CD4-positive, alpha-beta T cell treated with Interleukin-6 at 100 ng/mL for 8 hours (primary cell): Measurements from ENCODE around the gene SPATA21.
"Not testable (repeated sequence)": the region's sequence is repeated elsewhere in the genome, so short reads cannot be mapped to it uniquely, and the experiment has no call there.

Experiments used
- DNase-seq: peaks from one replicate; pipeline ENCODE4 v3.0.0-alpha.2; 2020; ENCODE audit warnings: mixed read lengths, low spot score

Gene SPATA21, protein sequence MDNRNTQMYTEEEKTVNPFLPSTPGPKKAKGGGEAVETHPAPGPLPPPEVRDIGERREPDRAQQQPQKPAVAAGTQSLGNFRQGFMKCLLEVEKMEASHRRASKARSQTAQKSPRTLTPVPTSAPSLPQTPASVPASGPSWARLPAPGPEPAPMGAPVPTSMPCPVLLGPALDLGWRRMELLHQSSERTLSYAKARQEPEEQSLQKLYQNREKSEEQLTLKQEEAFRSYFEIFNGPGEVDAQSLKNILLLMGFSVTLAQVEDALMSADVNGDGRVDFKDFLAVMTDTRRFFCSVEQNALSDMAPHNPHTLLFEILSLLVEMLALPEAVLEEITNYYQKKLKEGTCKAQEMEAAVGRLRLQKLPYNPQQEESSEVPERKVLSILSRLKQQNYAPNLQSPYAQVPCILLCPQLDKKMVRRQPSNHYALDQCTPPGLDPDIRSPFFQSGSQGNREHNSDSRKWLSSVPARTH

DNA sequence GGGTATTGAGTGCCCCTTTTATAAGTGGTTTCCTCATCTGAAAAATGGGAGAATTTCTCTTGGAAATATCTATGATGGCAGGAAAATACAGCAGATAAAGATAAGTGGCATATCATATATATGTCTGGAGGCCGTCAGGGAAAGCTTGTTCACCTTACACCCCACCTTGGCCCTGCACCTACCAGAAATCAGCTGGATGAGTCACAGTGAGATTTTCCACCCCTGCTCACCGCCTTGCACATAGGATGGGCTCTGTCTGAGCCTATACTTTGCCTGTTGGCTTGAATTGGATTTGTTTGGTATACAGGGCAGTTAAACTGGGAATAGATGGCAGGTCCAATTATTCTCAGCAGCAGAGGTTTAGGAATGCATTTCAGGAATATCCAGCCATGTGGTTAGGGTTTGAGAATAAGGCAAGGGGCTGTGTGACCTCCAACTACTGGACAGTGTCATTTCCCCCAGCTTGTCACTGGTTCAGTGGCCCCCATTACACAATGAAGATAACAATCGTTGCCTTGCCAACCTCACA, at the start of gene SPATA21:
Gene SPATA21, minus strand, starts transcription at position 479 of the 529 bp plus-strand sequence. CDS start 6,053 bp downstream, outside the sequence.
- DNase-seq: no peak

DNA sequence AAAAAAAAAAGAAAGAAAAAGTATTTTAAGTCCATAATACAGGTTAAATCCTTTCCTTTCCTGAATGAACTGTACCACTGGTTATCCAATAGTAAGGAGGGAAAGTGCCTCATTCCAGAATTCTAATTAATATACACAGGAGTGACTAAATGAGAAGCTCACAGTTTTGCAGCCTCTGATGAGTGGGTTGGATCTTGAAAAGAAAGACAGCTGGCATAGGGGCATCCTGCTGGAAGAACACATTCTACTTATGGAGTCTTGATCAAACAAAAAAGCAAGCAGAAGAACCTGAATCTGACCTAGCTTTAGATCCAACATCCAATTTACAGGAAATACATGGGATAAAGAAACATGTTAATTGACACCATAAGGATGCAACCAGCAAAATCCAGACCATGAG, 49.8 kb upstream of the SPATA21 start:
- not testable (repeated sequence) for DNase-seq

DNA sequence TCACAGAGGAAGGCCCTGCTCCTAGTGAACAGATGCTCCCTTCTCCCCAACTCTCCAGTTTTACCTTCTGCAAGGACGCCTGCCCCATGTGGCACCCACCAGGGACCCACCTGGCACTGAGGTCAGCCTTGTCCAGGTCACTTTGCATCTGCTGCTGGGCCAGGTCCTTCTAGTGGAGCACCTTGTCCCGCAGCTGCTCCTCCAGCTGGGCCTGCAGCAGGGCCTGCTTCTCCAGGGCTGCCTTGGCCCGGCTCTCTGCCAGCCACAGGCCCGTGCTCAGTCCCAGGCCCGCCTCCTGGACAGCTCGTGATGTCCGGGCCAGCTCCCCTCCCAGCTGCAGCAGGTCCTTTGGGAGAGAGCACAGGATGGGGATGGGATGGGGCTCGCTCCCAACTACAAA, 49.1 kb upstream of the SPATA21 start:
- DNase-seq: not testable (repeated sequence)

DNA sequence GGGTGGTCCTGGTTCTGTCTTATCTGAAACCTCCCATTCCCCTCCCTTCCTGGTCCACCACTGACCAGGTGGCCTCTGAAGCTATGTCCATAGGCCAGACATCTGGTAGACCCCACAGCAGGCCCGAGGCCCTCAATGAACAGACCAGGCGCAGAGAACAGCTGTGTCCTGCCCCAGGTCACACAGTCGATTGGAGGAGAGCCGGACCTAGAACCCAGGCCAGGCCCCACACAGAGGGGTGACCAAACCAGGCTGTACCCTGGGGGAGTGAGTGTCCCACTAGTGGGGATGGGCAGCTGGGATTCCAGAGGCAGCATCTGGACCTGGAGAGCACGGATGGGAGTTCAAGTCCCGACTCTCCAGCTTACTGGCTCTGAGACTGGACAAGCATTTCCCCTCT, 47.7 kb upstream of the SPATA21 start:
- no peak for DNase-seq

DNA sequence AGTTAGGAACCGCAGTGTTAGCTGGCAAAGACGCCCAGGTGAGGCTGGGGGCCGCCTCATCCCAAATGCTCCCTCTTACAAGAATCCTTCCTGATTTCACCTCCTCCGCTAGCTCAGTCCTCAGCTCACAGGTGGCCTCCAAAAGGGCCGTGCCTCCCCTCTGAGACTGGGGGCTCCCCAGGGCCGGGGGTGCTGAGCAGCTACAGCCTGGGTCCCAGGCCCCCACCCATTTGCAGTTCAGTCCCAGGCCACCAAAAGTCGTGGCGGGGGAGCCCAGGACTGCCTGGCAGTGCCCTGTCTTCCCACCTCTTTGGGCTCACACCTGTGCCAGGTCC, 47.2 kb upstream of the SPATA21 start:
- DNase-seq: no peak

DNA sequence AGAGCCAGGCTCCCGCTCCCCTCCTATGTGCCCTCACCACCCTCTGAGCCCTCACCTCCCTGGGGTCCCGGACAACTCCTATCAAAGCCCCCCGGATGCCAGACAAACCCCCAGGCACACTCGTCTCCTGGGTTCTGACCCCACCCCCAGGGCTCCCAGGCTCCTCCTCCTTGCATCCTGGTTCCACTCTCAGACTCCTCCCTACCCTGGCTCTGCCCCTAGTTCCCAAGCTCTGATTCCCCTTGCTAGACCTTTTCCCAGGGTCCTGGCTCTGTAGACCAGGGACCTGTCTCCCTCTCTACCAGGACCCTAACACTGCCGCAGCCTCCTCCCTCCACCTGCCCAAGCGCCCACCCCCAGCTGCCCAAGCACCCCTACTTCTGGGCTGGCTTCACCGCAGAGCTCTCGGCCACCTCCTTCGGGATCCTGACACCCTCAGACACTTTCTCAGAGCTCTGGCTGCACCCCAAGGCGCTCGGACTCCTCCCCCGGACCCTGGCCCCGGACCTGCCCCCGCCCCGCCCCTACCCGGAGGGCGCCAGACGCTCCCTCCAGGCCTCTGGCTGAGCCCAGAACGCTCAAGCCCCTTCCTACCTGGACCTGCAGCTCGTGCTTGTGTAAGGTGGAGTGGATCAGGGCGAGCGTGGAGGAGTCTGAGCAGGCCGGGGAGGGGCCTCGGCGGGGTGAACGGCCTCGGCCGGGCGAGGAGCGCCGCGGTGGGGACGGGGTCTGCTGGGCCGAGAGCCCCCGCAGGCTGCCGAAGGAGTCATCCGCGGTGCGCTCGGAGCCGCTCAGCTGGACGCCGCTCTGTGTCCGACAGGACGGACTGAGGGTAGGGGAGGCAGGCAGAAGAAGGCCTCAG, 46.6 kb upstream of the SPATA21 start:
- DNase-seq: not testable (repeated sequence)

DNA sequence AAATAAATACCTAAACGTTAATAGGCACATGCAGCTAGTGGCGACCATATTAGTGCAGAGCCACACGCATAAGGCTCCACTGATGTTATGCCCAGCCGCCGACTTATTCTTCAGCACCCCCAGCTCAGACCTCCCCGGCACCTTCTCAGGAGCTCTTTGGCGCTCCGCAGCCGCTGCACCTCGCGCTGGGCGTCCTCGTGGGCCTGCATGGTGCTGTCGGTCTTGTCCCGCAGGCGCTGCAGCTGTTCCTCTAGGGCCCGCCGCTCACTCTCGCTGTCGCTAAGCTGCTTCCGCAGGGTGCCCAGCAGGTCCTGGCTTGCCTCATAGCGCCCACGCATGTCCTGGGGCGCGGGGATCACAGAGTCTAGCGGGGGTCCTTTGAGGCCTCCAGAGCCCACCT, 45.9 kb upstream of the SPATA21 start:
- not testable (repeated sequence) for DNase-seq

DNA sequence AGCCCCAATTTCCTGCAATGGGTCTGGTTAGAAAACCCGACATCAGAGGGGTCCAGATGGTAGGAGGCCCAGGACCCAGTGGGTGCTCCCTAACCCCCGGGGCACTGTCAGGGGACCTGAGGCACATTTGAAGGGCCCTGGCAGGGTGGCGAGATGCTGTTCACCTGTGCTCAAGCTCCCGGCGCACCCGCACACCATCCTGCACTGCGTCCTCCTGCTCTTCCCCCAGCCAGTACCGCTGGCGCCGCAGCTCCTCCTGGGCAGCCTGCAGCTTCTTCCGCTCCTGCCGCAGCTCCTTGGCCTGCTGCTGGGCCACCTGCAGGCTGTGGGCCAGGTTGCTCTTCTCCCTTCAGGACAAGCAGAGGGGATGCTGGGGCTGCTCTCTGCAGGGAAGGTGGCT, 40.9 kb upstream of the SPATA21 start:
- DNase-seq: no peak

DNA sequence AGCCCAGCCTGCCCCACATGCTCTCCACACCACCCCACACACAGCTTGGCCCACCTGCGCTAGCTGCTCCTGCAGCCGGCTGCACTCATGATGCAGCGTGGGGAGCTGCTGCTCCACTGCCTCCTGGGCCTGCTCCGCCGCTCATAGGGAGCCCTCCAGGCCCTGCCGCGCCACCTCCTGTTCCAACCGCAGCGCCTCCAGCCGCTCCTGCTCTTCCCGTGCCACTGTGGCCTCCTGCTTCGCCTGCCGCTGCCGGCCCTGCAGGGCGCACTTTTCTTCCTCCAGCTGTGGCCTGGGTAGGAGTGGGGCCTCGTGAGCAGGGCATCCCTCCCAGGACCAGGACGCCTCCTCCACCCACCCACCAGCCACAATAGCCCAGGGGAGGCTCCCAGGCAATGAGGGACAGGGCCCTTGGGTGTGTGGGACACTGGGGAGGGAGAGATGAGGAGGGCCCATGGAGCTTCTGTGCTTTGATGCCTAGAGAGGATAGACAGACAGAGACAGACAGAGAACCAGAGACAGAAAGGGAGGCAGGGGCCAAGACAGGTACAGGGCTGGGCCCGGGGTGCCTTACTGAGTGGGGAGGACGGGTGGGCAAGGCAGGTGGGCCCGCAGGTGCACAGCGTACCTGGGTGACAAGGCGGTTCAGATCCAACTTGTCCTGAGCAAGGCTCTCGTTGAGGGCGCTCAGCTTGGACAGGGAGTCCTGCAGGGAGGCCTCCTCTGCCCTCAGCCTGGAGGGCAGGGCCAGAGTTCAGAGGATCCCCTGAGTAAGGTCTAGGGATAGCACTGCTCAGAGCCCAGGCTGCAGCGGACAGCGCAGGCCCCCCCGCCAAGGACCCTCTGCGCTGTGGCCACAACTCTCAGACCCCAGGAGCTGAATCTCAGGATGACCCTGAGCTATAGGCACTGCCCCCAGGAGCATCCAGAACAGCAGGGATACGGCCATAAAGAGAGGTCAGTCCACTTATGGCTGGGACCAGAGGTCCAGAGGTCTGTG, 38.8 kb upstream of the SPATA21 start:
- not testable (repeated sequence) for DNase-seq

DNA sequence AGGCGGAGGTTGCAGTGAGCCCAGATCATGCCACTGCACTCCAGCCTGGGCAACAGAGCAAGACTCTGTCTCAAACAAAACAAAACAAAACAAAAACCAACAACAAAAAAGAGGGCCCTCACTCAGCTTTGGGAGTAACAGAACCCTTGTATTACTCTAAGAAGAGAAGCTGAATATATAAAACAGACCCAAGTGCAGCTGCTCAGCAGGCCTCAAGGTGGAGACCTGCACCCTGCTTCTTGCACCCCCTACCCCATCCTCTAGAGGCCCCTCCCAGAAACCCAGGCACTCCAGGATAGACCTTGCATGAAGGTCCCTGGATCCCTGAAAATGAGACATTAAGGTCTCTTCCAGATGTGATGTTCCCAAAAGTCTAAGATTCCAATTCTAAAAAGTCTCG, 37.7 kb upstream of the SPATA21 start:
- DNase-seq: not testable (repeated sequence)

DNA sequence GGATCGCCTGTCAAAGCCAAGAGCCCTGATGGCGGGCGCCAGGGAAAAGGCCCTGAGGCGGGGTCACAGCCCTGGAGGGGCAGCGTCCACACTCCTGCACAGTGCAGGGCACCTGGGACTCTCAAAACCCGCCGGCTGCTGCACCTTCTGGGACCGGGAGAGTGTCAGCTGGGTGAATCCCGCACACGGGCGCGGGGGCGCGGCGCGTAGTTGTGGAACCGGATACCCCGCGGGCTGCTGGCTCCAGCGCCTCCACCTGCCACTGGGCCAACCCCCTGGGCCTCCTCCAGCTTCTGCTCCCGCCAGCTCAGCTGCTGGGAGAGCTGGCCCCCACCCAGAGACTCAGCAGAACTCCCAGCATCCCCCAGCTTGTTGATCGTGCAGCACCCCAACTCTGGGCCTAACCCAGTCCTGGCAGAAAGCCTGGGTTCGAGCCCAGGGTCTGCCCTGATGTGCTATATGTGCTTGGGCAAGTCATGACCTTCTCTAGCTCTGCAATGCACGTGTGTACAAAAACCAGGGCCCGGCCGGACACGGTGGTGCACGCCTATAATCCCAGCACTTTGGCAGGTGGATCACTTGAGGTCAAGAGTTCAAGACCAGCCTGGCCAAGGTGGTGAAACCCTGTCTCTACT, 37.1 kb upstream of the SPATA21 start:
- no peak for DNase-seq

DNA sequence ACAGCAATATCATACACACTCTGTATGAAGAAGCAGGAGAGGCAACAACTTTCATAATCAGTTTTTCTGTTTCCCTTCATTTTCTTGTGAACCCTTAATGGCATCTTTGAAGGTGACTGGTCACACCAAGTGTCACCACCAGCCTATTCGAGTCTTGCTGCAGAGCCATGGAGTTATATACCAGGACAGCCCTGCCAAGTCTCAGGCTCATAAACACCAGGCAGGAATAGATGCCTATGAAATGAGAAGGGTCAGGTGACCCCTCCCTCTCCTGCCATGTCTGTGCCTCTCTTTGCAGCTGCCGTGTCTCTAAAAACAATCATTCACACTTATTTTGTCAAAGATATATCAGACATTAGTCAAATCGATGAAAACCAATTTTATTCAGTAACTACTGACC, 31.3 kb upstream of the SPATA21 start:
- DNase-seq: no peak

DNA sequence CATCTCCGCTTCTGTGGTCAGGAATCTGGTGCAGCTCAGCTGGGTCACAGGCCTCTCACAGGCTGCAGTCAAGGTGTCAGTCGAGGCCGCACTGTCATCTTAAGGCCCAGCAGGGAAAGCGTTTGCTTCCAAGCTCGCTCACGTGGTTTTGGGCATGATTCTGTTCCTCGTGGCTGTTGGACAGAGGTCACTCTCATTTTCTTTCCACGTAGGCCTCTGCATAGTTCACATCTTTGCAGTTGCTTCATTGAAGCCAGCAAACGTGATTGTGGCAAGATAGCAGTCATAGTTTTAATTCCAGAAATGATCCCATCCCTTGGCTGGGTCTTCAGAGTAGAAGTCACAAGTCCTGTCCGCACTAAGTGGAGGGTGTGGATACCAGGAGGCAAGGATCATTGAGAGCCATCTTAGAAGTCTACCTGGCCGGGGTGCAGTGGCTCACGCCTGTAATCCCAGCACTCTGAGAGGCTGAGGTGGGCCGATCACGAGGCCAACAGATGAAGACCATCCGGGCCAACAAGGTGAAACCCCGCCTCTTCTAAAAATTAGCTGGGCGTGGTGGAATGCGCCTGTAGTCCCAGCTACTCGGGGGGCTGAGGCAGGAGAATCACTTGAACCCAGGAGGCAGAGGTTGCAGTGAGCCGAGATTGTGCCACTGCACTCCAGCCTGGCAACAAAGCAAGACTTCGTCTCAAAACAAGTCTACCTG, 27.8 kb upstream of the SPATA21 start:
- DNase-seq: no peak

DNA sequence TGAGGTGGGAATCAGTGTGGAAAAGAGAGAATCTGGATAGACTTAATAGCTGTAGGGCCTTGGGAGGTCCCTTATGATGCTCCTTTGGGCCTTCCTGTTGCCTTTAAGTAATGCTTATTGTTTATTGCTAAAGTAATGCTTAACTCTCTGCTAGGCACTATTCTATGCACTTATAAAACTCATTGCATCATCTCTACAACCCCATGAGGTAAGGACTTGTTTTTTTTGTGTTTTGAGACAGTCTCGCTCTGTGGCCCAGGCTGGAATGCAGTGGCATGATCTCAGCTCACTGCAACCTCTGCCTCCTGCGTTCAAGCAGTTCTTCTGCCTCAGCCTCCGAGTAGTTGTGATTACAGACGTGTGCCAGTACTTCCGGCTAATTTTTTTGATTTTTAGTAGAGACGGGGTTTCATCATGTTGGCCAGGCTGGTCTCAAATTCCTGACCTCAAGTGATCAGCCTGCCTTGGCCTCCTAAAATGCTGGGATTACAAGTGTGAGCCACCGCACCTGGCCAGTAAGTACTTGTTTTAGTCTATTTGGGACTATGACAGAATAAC, 25.6 kb upstream of the SPATA21 start:
- no peak for DNase-seq

DNA sequence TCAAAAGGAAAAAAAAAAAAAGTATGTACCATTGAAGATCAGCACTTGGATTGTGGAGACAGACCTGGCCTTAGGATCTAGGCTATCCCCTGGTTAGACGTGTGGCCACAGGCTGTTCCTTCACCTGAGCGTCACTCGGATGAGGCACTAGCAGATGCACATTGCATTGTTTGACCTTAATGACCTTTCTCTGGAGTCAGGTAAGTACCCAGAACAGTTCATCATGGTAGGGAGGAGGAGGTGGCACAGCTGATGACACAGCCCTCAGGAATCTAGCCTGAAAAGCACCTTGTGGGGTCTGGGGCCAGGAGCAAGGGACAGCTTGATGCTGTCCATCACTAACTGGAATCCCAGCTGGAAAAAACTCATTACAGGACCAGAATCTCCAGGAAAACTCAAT, 24.5 kb upstream of the SPATA21 start:
- DNase-seq: no peak

DNA sequence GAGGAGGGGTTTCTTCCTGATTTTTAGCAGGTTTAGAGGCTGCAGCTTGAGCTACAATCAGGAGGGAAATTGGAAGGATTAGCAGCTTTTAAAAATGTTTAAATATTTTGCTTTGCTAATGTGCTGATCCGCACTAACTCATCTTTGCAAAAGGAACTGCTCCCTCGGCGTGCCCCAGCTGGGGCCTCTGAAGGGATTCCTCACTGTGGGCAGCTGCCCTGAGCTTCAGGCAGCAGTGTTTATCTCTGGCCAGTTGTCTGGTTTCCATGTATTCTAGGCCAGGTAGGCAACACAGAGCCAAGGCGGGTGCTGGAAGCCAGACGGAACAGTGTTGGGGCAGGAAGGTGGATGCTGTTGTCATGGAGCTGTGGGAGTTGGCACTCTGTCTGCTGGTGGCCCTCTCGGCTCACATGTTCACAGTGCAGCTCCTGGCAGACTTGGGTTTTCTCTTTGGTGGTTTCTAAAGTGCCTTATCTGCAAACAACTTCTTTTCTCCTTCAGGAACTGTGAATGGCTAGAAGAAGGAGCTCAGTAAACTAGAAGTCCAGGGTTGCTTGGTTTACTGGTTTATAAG, 22.2 kb upstream of the SPATA21 start:
- no peak for DNase-seq

DNA sequence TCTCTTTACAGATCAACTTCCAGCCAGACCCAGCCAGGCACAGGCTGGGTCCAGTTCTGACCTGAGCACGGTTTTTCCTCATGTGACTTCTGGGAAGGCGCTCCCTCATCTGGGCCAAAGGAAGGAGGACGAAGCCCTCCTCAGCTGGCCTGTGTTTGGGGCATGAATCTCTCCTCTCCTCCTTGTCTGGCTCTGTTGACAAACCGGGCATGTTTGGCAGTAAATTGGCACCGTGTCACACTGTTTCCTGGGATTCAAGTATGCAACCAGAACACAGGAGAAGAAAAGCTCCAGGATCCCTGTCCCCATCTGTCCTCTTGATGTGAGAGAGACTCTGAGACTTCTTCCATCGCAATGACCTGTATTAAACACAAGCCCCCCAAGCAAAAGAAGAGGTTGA, 21.6 kb upstream of the SPATA21 start:
- no peak for DNase-seq

DNA sequence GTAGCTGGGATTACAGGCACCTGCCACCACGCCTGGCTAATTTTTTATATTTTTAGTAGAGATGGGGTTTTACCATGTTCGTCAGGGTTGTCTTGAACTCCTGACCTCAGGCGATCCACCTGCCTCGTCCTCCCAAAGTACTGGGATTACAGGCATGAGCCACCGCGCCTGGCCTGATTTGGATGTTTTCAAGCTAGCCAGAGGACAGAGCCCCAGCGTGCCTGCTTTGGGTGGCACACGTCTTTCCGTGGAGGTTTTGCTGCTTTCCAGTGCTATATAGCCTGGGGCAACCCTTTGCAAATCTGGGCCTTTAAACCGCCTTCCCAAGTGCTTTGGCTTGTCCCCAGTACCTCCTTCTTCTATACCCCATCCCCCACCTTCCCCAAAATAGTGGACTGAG, 18.9 kb upstream of the SPATA21 start:
- DNase-seq: not testable (repeated sequence)

DNA sequence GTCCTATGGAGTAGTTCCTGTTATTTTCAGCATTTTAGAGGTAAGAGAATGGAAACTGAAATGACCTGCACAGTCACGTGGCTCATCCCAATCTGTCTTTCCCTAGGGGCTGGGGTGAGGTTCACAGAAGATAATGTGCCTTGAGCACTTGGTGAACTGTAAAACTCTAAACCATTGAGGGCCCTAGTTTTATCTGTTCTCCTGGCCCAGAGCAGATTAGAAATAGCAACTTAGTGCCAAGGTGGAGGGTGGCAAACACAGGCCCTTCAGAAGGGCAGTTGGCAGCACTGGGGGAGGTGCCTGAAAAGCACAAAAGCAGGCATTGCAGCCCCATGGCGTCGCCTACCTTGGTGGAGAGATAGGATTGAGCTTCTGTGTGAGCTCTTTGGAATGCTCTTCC, 17.7 kb upstream of the SPATA21 start:
- not testable (repeated sequence) for DNase-seq
